HCT116 (cell line): Measurements from ENCODE around the gene C3orf20. TPM values are rescaled to one million over a fixed set of nuclear protein-coding genes. Genes with fewer than 3 reads are reported as not detected.

Source experiments
- ATAC-seq: fragments of 200-7000 bp; cut with Tn5 transposase; 2 replicates; pipeline ENCODE4 v1.9.1; 2020; ENCODE audit warnings: mild to moderate bottlenecking, moderate library complexity
- BruUV-seq: library from RNA; stranded (reverse); fragments of 400-500 nt; replicated peaks from 2 replicates; lab custom pipeline; 2021; lab: Mats Ljungman, UMichigan
- CTCF ChIA-PET: fragments of 300-600 bp; sonication (Branson Sonifier 250); formaldehyde crosslinking; loops from one replicate; lab custom pipeline; 2021; ENCODE audit warnings: antibody characterized with exemption; lab: Charles Lee
- POLR2A ChIA-PET: fragments of 300-600, 350-600 bp; sonication (Branson Sonifier 250); formaldehyde crosslinking; loops from one replicate; lab custom pipeline; 2021; ENCODE audit warnings: antibody characterized with exemption; lab: Charles Lee
- RAD21 ChIA-PET, 2 experiments: fragments of 300-600 bp; sonication (Branson Sonifier 250); formaldehyde crosslinking; loops; one replicate each; lab custom pipeline; 2023; ENCODE audit warnings: low total read pairs in 2 of 2; ENCODE audit not compliant: uncharacterized antibody in 2 of 2, unreplicated experiment in 2 of 2, low non-redundant PET in 1 of 2; lab: Charles Lee
- DNase-seq: peaks from one replicate; pipeline ENCODE4 v3.0.0-alpha.2; 2010; ENCODE audit warnings: low read depth, low spot score
- H2AFZ ChIP-seq: fragments of 200-600 bp; shearing (Covaris generic), sonication (generic); 2 replicates; pipeline ENCODE4 v1.6.1; 2017; ENCODE audit warnings: low read depth, mixed run types, mixed read lengths, antibody characterized with exemption, low read length; ENCODE audit not compliant: poor library complexity, severe bottlenecking
- H3K27ac ChIP-seq: 2 replicates; pipeline ENCODE4 v1.5.1; 2012; ENCODE audit warnings: low read depth, low read length
- H3K27me3 ChIP-seq: fragments of 200-600 bp; sonication (generic); 2 replicates; pipeline ENCODE4 v1.6.1; 2016; ENCODE audit warnings: mixed run types, low read length, mixed read lengths; ENCODE audit not compliant: insufficient read depth
- H3K36me3 ChIP-seq, 2 experiments: fragments of 200-500 bp in 1 of 2; fragments of 200-600 bp in 1 of 2; sonication (Bioruptor generic) in 1 of 2; sonication (generic) in 1 of 2; 2 replicates each; pipeline versions ENCODE4 v1.5.1 to v1.6.1; 2014 to 2016; ENCODE audit warnings: low read length in 2 of 2, inconsistent platforms in 1 of 2, mixed read lengths in 1 of 2, mixed run types in 1 of 2; ENCODE audit not compliant: insufficient read depth in 2 of 2, control insufficient read depth in 1 of 2
- H3K4me1 ChIP-seq, 2 experiments: fragments of 200-600 bp in 1 of 2; sonication (generic) in 1 of 2; 2 replicates each; pipeline versions ENCODE4 v1.5.1 to v1.6.1; 2012 to 2017; ENCODE audit warnings: low read length in 2 of 2, inconsistent platforms in 1 of 2, mild to moderate bottlenecking in 1 of 2, mixed read lengths in 1 of 2, mixed run types in 1 of 2, moderate library complexity in 1 of 2; ENCODE audit not compliant: insufficient read depth in 2 of 2, control insufficient read depth in 1 of 2
- H3K4me2 ChIP-seq: fragments of 200-600 bp; sonication (generic); 2 replicates; pipeline ENCODE4 v1.6.1; 2017; ENCODE audit warnings: mixed run types, low read length, mixed read lengths
- H3K4me3 ChIP-seq, 2 experiments: fragments of 200-600 bp in 1 of 2; sonication (generic) in 1 of 2; replicated peaks in 1 of 2; 2 replicates each; pipeline ENCODE4 v1.5.1; 2011 to 2016; ENCODE audit warnings: low read length in 2 of 2, control low read depth in 1 of 2, low read depth in 1 of 2, mild to moderate bottlenecking in 1 of 2, mixed read lengths in 1 of 2, mixed run types in 1 of 2
- H3K79me2 ChIP-seq: fragments of 200-600 bp; sonication (generic); 2 replicates; pipeline ENCODE4 v1.6.1; 2017; ENCODE audit warnings: mild to moderate bottlenecking, mixed run types, low read length, moderate library complexity, mixed read lengths; ENCODE audit not compliant: insufficient read depth
- H3K9ac ChIP-seq: fragments of 200-600 bp; sonication (generic); 2 replicates; pipeline ENCODE4 v1.6.1; 2016; ENCODE audit warnings: low read length, mixed read lengths
- H3K9me2 ChIP-seq: fragments of 200-600 bp; sonication (generic), shearing (Covaris generic); 2 replicates; pipeline ENCODE4 v1.6.1; 2017; ENCODE audit warnings: mixed run types, mild to moderate bottlenecking, moderate library complexity; ENCODE audit not compliant: insufficient read depth
- H3K9me3 ChIP-seq, 2 experiments: fragments of 200-500 bp in 1 of 2; fragments of 200-600 bp in 1 of 2; sonication (Bioruptor generic) in 1 of 2; sonication (generic) in 1 of 2; 2 replicates each; pipeline ENCODE4 v1.6.1; 2014 to 2017; ENCODE audit warnings: low read length in 2 of 2, mixed read lengths in 2 of 2, inconsistent platforms in 1 of 2, low read depth in 1 of 2, mild to moderate bottlenecking in 1 of 2, mixed run types in 1 of 2, moderate library complexity in 1 of 2; ENCODE audit not compliant: control insufficient read depth in 1 of 2, insufficient read depth in 1 of 2
- H4K20me1 ChIP-seq: fragments of 200-600 bp; sonication (generic), shearing (Covaris generic); 2 replicates; pipeline ENCODE4 v1.6.1; 2017; ENCODE audit warnings: mixed run types, mild to moderate bottlenecking, moderate library complexity; ENCODE audit not compliant: insufficient read depth
- CEBPB ChIP-seq: IDR thresholded peaks from 2 replicates; pipeline ENCODE4 v1.6.1; 2012; ENCODE audit warnings: low read depth
- EGR1 ChIP-seq: IDR thresholded peaks from 2 replicates; pipeline ENCODE4 v1.6.1; 2012; ENCODE audit warnings: low read depth
- ELF1 ChIP-seq: IDR thresholded peaks from 2 replicates; pipeline ENCODE4 v1.6.1; 2012; ENCODE audit warnings: low read depth, borderline replicate concordance
- EZH2phosphoT487 ChIP-seq: fragments of 200-600 bp; IDR thresholded peaks from 2 replicates; pipeline ENCODE4 v1.6.1; 2018; ENCODE audit warnings: antibody characterized with exemption, borderline replicate concordance
- FOSL1 ChIP-seq: IDR thresholded peaks from 2 replicates; pipeline ENCODE4 v1.6.1; 2012; ENCODE audit warnings: low read depth
- POLR2A ChIP-seq: IDR thresholded peaks from 2 replicates; pipeline ENCODE4 v1.7.0; 2011; ENCODE audit warnings: borderline replicate concordance; ENCODE audit not compliant: insufficient read depth, insufficient read length; ENCODE audit errors: extremely low read depth
- POLR2AphosphoS5 ChIP-seq: IDR thresholded peaks from 2 replicates; pipeline ENCODE4 v1.6.1; 2011; ENCODE audit warnings: mild to moderate bottlenecking, low read depth, low read length, moderate library complexity
- SRF ChIP-seq: IDR thresholded peaks from 2 replicates; pipeline ENCODE4 v1.6.1; 2012; ENCODE audit warnings: low read depth
- YY1 ChIP-seq: IDR thresholded peaks from 2 replicates; pipeline ENCODE4 v1.6.1; 2011; ENCODE audit warnings: low read length, low read depth, moderate library complexity, mild to moderate bottlenecking; ENCODE audit not compliant: insufficient replicate concordance; ENCODE audit errors: extremely low read depth
- intact Hi-C: fragments of 100-400 bp; cut with micrococcal nuclease; formaldehyde crosslinking; loops from 2 replicates; pipeline ENCODE4 v1.10.0; 2022
- total RNA-seq: library from RNA; stranded (reverse); gene quantifications from one replicate; pipeline ENCODE4 v1.2.1, GENCODE V29; 2021; ENCODE audit not compliant: unreplicated experiment
- TF ChIP-seq, protein P1 (sequence below), 3 experiments: fragments of 200-600 bp in 1 of 3; sonication (generic) in 1 of 3; IDR thresholded peaks in 2 of 3; conservative IDR thresholded peaks in 1 of 3; 2 replicates each; pipeline ENCODE4 v1.5.1; 2012 to 2017; ENCODE audit warnings: low read depth in 2 of 3, low read length in 2 of 3, antibody characterized with exemption in 1 of 3, borderline replicate concordance in 1 of 3, control low read depth in 1 of 3, mild to moderate bottlenecking in 1 of 3, mixed read lengths in 1 of 3, mixed run types in 1 of 3, moderate library complexity in 1 of 3; ENCODE audit not compliant: insufficient read depth in 1 of 3
- TF ChIP-seq, protein P2 (sequence below): IDR thresholded peaks from 2 replicates; pipeline ENCODE4 v1.6.1; 2012; ENCODE audit warnings: low read depth
- TF ChIP-seq, protein P3 (sequence below): IDR thresholded peaks from 2 replicates; pipeline ENCODE4 v1.6.1; 2011; ENCODE audit warnings: mild to moderate bottlenecking, low read length, moderate library complexity; ENCODE audit not compliant: insufficient replicate concordance; ENCODE audit errors: extremely low read depth
- TF ChIP-seq, protein P4 (sequence below): IDR thresholded peaks from 2 replicates; pipeline ENCODE4 v1.6.1; 2012
- TF ChIP-seq, protein P5 (sequence below): IDR thresholded peaks from 2 replicates; pipeline ENCODE4 v1.6.1; 2012

C3orf20 gene
- total RNA-seq, 1 experiment from 2014 or later: 0.20 TPM

DNA sequence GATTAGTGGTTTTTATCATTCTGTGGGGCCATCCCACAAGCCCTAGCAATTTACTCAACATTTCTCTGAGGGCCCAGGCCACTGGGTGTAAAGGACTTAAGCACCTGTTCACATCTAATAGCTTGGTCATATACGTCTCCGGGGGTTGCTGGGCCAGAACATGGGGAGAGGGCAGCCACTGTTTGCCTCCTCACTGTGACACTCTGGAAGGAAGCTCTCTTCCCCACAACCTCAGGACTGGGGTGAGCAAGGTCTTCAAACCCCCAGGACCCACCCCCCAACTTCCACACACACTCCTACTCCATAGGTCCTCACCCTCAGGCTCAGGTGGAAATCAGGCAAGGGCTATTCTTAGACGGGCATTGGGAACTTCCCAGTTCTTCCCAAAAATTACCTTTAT, 28.9 kb downstream of the C3orf20 start:
- CTCF ChIA-PET: no interaction called here
- no TSS peak for BruUV-seq
- no peak for DNase-seq

More for the DNA sequence above, 28.9 kb downstream of the C3orf20 start:
- no peaks in the 10 kb centered on the region for H3K79me2 ChIP-seq
- ATAC-seq: no peak
- no peaks in the 10 kb centered on the region for H3K4me1 ChIP-seq
- H3K9me3 ChIP-seq: no peaks in the 10 kb centered on the region
- no peaks in the 10 kb centered on the region for H4K20me1 ChIP-seq
- H3K4me3 ChIP-seq: no peak overlapping the region
- no peaks in the 10 kb centered on the region for H3K36me3 ChIP-seq
- intact Hi-C loops: no loop called here
- H3K9me2 ChIP-seq: no peaks in the 10 kb centered on the region
- H3K27me3 ChIP-seq: no peaks in the 10 kb centered on the region
- no peak overlapping the region for H3K9ac ChIP-seq
- H3K4me2 ChIP-seq: no peak overlapping the region
- TF ChIP-seq FOSL1: no peak
- TF ChIP-seq, protein P1, sequence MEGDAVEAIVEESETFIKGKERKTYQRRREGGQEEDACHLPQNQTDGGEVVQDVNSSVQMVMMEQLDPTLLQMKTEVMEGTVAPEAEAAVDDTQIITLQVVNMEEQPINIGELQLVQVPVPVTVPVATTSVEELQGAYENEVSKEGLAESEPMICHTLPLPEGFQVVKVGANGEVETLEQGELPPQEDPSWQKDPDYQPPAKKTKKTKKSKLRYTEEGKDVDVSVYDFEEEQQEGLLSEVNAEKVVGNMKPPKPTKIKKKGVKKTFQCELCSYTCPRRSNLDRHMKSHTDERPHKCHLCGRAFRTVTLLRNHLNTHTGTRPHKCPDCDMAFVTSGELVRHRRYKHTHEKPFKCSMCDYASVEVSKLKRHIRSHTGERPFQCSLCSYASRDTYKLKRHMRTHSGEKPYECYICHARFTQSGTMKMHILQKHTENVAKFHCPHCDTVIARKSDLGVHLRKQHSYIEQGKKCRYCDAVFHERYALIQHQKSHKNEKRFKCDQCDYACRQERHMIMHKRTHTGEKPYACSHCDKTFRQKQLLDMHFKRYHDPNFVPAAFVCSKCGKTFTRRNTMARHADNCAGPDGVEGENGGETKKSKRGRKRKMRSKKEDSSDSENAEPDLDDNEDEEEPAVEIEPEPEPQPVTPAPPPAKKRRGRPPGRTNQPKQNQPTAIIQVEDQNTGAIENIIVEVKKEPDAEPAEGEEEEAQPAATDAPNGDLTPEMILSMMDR (IDR thresholded peaks at IDR 0.05 in 2 of 3, conservative IDR thresholded peaks at IDR 0.05 in 1 of 3; ENCODE audit: borderline replicate concordance in 1 of 3, insufficient read depth in 1 of 3, low read depth in 2 of 3, low read length in 2 of 3): no peak
- no peak for TF ChIP-seq CEBPB
- TF ChIP-seq, protein P2, sequence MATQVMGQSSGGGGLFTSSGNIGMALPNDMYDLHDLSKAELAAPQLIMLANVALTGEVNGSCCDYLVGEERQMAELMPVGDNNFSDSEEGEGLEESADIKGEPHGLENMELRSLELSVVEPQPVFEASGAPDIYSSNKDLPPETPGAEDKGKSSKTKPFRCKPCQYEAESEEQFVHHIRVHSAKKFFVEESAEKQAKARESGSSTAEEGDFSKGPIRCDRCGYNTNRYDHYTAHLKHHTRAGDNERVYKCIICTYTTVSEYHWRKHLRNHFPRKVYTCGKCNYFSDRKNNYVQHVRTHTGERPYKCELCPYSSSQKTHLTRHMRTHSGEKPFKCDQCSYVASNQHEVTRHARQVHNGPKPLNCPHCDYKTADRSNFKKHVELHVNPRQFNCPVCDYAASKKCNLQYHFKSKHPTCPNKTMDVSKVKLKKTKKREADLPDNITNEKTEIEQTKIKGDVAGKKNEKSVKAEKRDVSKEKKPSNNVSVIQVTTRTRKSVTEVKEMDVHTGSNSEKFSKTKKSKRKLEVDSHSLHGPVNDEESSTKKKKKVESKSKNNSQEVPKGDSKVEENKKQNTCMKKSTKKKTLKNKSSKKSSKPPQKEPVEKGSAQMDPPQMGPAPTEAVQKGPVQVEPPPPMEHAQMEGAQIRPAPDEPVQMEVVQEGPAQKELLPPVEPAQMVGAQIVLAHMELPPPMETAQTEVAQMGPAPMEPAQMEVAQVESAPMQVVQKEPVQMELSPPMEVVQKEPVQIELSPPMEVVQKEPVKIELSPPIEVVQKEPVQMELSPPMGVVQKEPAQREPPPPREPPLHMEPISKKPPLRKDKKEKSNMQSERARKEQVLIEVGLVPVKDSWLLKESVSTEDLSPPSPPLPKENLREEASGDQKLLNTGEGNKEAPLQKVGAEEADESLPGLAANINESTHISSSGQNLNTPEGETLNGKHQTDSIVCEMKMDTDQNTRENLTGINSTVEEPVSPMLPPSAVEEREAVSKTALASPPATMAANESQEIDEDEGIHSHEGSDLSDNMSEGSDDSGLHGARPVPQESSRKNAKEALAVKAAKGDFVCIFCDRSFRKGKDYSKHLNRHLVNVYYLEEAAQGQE: no peak
- no peak for TF ChIP-seq POLR2A
- TF ChIP-seq, protein P3, sequence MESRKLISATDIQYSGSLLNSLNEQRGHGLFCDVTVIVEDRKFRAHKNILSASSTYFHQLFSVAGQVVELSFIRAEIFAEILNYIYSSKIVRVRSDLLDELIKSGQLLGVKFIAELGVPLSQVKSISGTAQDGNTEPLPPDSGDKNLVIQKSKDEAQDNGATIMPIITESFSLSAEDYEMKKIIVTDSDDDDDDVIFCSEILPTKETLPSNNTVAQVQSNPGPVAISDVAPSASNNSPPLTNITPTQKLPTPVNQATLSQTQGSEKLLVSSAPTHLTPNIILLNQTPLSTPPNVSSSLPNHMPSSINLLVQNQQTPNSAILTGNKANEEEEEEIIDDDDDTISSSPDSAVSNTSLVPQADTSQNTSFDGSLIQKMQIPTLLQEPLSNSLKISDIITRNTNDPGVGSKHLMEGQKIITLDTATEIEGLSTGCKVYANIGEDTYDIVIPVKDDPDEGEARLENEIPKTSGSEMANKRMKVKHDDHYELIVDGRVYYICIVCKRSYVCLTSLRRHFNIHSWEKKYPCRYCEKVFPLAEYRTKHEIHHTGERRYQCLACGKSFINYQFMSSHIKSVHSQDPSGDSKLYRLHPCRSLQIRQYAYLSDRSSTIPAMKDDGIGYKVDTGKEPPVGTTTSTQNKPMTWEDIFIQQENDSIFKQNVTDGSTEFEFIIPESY: no peak
- no peak for TF ChIP-seq EZH2phosphoT487
- no peak for TF ChIP-seq SRF
- no peak for TF ChIP-seq POLR2AphosphoS5
- no peak for TF ChIP-seq YY1
- TF ChIP-seq EGR1: no peak
- TF ChIP-seq, protein P4, sequence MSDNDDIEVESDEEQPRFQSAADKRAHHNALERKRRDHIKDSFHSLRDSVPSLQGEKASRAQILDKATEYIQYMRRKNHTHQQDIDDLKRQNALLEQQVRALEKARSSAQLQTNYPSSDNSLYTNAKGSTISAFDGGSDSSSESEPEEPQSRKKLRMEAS: no peak
- TF ChIP-seq, protein P5, sequence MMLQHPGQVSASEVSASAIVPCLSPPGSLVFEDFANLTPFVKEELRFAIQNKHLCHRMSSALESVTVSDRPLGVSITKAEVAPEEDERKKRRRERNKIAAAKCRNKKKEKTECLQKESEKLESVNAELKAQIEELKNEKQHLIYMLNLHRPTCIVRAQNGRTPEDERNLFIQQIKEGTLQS: no peak
- TF ChIP-seq ELF1: no peak
- TF ChIP-seq, all 23 proteins: peak for 0
- RAD21 ChIA-PET: no interaction called here
- Histone ChIP-seq H3K27ac (no peak overlapping the region), H2AFZ (no peak overlapping the region)
- POLR2A ChIA-PET: no interaction called here
